Measurements from ENCODE around the gene SDK2.

SDK2 gene

GRCh38 chr17:73427198-73427597, 217.0 kb downstream of the SDK2 start:
- DNase-seq (ENCODE audit: low spot score): no peak
- in situ Hi-C loops (cut with MboI; ENCODE audit: low pct_unique_long_range_greater_than_20kb, low sequenced_read_pairs, unreplicated experiment): loop anchor here (10.0 to 25.0 kb wide), 2 partner anchors 288 to 535 kb away; no protein-coding TSS in a partner anchor
- TF ChIP-seq CTCF (IDR thresholded peaks at IDR 0.05; ENCODE audit: extremely low read depth, insufficient read depth, missing control alignments): no peak

GRCh38 chr17:73424571-73424970, 219.7 kb downstream of the SDK2 start:
- no peak for DNase-seq (ENCODE audit: low spot score)
- in situ Hi-C loops (cut with MboI; ENCODE audit: low pct_unique_long_range_greater_than_20kb, low sequenced_read_pairs, unreplicated experiment): loop anchor here (10.0 kb wide), 1 partner anchor 290 kb away; no protein-coding TSS in a partner anchor
- TF ChIP-seq CTCF (IDR thresholded peaks at IDR 0.05; ENCODE audit: extremely low read depth, insufficient read depth, missing control alignments): no peak

GRCh38 chr17:73423806-73424205, 220.4 kb downstream of the SDK2 start:
- no peak for TF ChIP-seq CTCF (IDR thresholded peaks at IDR 0.05; ENCODE audit: extremely low read depth, insufficient read depth, missing control alignments)
- DNase-seq (ENCODE audit: low spot score): no peak
- in situ Hi-C loops (cut with MboI; ENCODE audit: low pct_unique_long_range_greater_than_20kb, low sequenced_read_pairs, unreplicated experiment): loop anchor here (10.0 kb wide), 1 partner anchor 291 kb away; no protein-coding TSS in a partner anchor

- in situ Hi-C loops (cut with MboI; ENCODE audit: low pct_unique_long_range_greater_than_20kb, low sequenced_read_pairs, unreplicated experiment): loop anchor here (10.0 kb wide), 1 partner anchor 292 kb away; no protein-coding TSS in a partner anchor
- no peak for TF ChIP-seq CTCF (IDR thresholded peaks at IDR 0.05; ENCODE audit: extremely low read depth, insufficient read depth, missing control alignments)
- DNase-seq (ENCODE audit: low spot score): no peak
These were observed 221.0 kb downstream of the SDK2 start for GRCh38 chr17:73423159-73423715.

GRCh38 chr17:73422121-73422520, 222.1 kb downstream of the SDK2 start:
- TF ChIP-seq CTCF (IDR thresholded peaks at IDR 0.05; ENCODE audit: extremely low read depth, insufficient read depth, missing control alignments): no peak
- in situ Hi-C loops (cut with MboI; ENCODE audit: low pct_unique_long_range_greater_than_20kb, low sequenced_read_pairs, unreplicated experiment): loop anchor here (10.0 kb wide), 1 partner anchor 293 kb away; no protein-coding TSS in a partner anchor
- DNase-seq (ENCODE audit: low spot score): no peak

- no peak for DNase-seq (ENCODE audit: low spot score)
- in situ Hi-C loops (cut with MboI; ENCODE audit: low pct_unique_long_range_greater_than_20kb, low sequenced_read_pairs, unreplicated experiment): loop anchor here (10.0 kb wide), 1 partner anchor 294 kb away; no protein-coding TSS in a partner anchor
- no peak for TF ChIP-seq CTCF (IDR thresholded peaks at IDR 0.05; ENCODE audit: extremely low read depth, insufficient read depth, missing control alignments)
These were observed 223.3 kb downstream of the SDK2 start for GRCh38 chr17:73420897-73421296.

Measured in GM13977 (cell line).